Body of pancreas (tissue), 4 donors: ENCODE measurements around the gene PODXL.

Experiments
- POLR2A ChIP-seq, 3 donors: fragments of 450-650 bp; IDR thresholded peaks; one replicate each; pipeline ENCODE4 v1.6.1; 2016; ENCODE audit warnings: antibody characterized with exemption in 3 of 3, mild to moderate bottlenecking in 2 of 3
- TF ChIP-seq, protein P1 (sequence below), 7 experiments: fragments of 450-650 bp in 4 of 7; fragments of 200-600 bp in 3 of 7; sonication (generic) in 3 of 7; IDR thresholded peaks; one replicate each; pipeline ENCODE4 v1.5.1; 2016 to 2019; ENCODE audit warnings: antibody characterized with exemption in 7 of 7

DNA sequence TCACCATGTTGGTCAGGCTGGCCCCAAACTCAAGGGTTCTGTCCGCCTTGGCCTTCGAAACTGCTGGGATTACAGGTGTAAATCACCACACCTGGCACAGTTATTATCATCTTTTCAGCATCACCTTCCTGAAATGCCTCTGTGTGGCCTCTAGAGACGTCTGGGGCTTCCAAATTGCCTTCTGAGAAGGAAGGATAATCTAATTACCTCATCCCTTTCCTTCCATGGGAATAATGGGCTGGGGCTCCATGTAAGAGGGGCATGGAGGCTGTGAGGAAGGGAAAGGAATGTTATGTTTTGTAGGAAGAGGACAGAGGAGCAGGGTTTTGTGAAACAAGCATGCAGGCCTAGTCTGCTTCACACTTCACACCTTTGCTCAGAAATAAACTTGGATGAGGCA lies 22.2 kb upstream of the PODXL start:
- TF ChIP-seq, protein P1, sequence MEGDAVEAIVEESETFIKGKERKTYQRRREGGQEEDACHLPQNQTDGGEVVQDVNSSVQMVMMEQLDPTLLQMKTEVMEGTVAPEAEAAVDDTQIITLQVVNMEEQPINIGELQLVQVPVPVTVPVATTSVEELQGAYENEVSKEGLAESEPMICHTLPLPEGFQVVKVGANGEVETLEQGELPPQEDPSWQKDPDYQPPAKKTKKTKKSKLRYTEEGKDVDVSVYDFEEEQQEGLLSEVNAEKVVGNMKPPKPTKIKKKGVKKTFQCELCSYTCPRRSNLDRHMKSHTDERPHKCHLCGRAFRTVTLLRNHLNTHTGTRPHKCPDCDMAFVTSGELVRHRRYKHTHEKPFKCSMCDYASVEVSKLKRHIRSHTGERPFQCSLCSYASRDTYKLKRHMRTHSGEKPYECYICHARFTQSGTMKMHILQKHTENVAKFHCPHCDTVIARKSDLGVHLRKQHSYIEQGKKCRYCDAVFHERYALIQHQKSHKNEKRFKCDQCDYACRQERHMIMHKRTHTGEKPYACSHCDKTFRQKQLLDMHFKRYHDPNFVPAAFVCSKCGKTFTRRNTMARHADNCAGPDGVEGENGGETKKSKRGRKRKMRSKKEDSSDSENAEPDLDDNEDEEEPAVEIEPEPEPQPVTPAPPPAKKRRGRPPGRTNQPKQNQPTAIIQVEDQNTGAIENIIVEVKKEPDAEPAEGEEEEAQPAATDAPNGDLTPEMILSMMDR (IDR thresholded peaks at IDR 0.05) = no peak
- no peak for TF ChIP-seq POLR2A (IDR thresholded peaks at IDR 0.05)
